H1 (cell line): ENCODE data around the gene PRKCA. TPM values are rescaled to one million over a fixed set of nuclear protein-coding genes. Genes with fewer than 3 reads are reported as not detected.

ENCODE experiments used
- CTCF ChIA-PET: fragments of 300-600 bp; sonication (Branson Sonifier 250); formaldehyde crosslinking; loops from one replicate; lab custom pipeline; 2021; ENCODE audit not compliant: partially characterized antibody; lab: Charles Lee
- POLR2A ChIA-PET: fragments of 300-600 bp; sonication (Branson Sonifier 250); formaldehyde crosslinking; loops from one replicate; lab custom pipeline; 2021; ENCODE audit warnings: inconsistent platforms; ENCODE audit not compliant: partially characterized antibody; lab: Charles Lee
- DNase-seq, 2 experiments: peaks; one replicate each; pipeline versions ENCODE4 v3.0.0 to v3.0.0-alpha.2; 2010 to 2022; ENCODE audit warnings: low spot score in 2 of 2, low read depth in 1 of 2, mixed read lengths in 1 of 2
- FAIRE-seq: peaks from 2 replicates; lab custom pipeline; 2011; peaks lifted over from hg19 to GRCh38; lab: Jason Lieb, UNC
- H2AFZ ChIP-seq: 2 replicates; pipeline ENCODE4 v1.8.1; 2012; ENCODE audit warnings: low read length, inconsistent platforms
- H2AK5ac ChIP-seq: 2 replicates; pipeline ENCODE4 v1.6.1; 2013; ENCODE audit warnings: low read depth, low read length
- H2BK120ac ChIP-seq: replicated peaks from 2 replicates; pipeline ENCODE3; 2013; ENCODE audit warnings: low read depth, low read length, inconsistent platforms
- H2BK12ac ChIP-seq: 2 replicates; pipeline ENCODE4 v1.6.1; 2013; ENCODE audit warnings: low read depth, low read length
- H2BK15ac ChIP-seq: 2 replicates; pipeline ENCODE4 v1.6.1; 2013; ENCODE audit warnings: low read length
- H2BK20ac ChIP-seq: 2 replicates; pipeline ENCODE4 v1.6.1; 2013; ENCODE audit warnings: low read length
- H2BK5ac ChIP-seq: 2 replicates; pipeline ENCODE4 v1.6.1; 2013; ENCODE audit warnings: low read depth, low read length
- H3K14ac ChIP-seq: 2 replicates; pipeline ENCODE4 v1.6.1; 2013; ENCODE audit warnings: inconsistent platforms; ENCODE audit not compliant: insufficient read length
- H3K18ac ChIP-seq: 2 replicates; pipeline ENCODE4 v1.6.1; 2013; ENCODE audit warnings: low read length; ENCODE audit errors: extremely low read depth
- H3K23ac ChIP-seq: 2 replicates; pipeline ENCODE4 v1.6.1; 2013; ENCODE audit warnings: inconsistent platforms; ENCODE audit not compliant: insufficient read length
- H3K23me2 ChIP-seq: 2 replicates; pipeline ENCODE4 v1.6.1; 2013; ENCODE audit warnings: low read depth, low read length
- H3K27ac ChIP-seq: 2 replicates; pipeline ENCODE4 v1.6.1; 2011; ENCODE audit warnings: low read depth, low read length, inconsistent platforms
- H3K27me3 ChIP-seq, 4 experiments: replicated peaks in 1 of 4; 1 replicate in 1 of 4; 2 replicates in 3 of 4; pipeline versions ENCODE4 v1.6.1 to v1.8.1; 2011 to 2013; ENCODE audit warnings: low read length in 3 of 4, mild to moderate bottlenecking in 3 of 4, inconsistent platforms in 2 of 4, mixed read lengths in 2 of 4, moderate library complexity in 1 of 4; ENCODE audit not compliant: control insufficient read depth in 3 of 4, insufficient read depth in 3 of 4; ENCODE audit errors: extremely low read depth in 1 of 4
- H3K36me3 ChIP-seq, 4 experiments: 2 replicates each; pipeline versions ENCODE4 v1.6.1 to v1.8.1; 2011 to 2013; ENCODE audit warnings: mild to moderate bottlenecking in 4 of 4, low read length in 3 of 4, moderate library complexity in 2 of 4, control low read depth in 1 of 4, inconsistent platforms in 1 of 4; ENCODE audit not compliant: insufficient read depth in 4 of 4, control insufficient read depth in 2 of 4
- H3K4ac ChIP-seq: replicated peaks from 2 replicates; pipeline ENCODE3; 2013; ENCODE audit warnings: low read length, low read depth, mixed read lengths, inconsistent platforms; ENCODE audit not compliant: insufficient read length
- H3K4me1 ChIP-seq, 4 experiments: replicated peaks in 1 of 4; 1 replicate in 1 of 4; 2 replicates in 3 of 4; pipeline versions ENCODE4 v1.6.1 to v1.8.1; 2011 to 2013; ENCODE audit warnings: low read length in 3 of 4, inconsistent platforms in 2 of 4, mixed read lengths in 1 of 4; ENCODE audit not compliant: insufficient read depth in 4 of 4, control insufficient read depth in 3 of 4
- H3K4me2 ChIP-seq, 2 experiments: 2 replicates each; pipeline versions ENCODE4 v1.6.1 to v1.8.1; 2011 to 2013; ENCODE audit warnings: low read depth in 2 of 2, low read length in 2 of 2, control low read depth in 1 of 2, inconsistent platforms in 1 of 2, mild to moderate bottlenecking in 1 of 2; ENCODE audit not compliant: insufficient read depth in 1 of 2
- H3K4me3 ChIP-seq, 4 experiments: fragments of 200-600, 300-600 bp in 1 of 4; sonication (generic), shearing (Covaris generic), sonication (Bioruptor Twin) in 1 of 4; 2 replicates each; pipeline versions ENCODE4 v1.5.1 to v1.8.1; 2011 to 2016; ENCODE audit warnings: low read length in 4 of 4, low read depth in 3 of 4, control low read depth in 2 of 4, inconsistent platforms in 2 of 4, mild to moderate bottlenecking in 2 of 4, mixed read lengths in 1 of 4, moderate library complexity in 1 of 4; ENCODE audit not compliant: insufficient read depth in 2 of 4; ENCODE audit errors: extremely low read depth in 1 of 4
- H3K56ac ChIP-seq: replicated peaks from 2 replicates; pipeline ENCODE3; 2013; ENCODE audit warnings: low read depth, mild to moderate bottlenecking, mixed read lengths, low read length, inconsistent platforms; ENCODE audit not compliant: insufficient read length
- H3K79me1 ChIP-seq: 2 replicates; pipeline ENCODE4 v1.6.1; 2013; ENCODE audit warnings: low read depth, low read length, control low read depth
- H3K79me2 ChIP-seq, 2 experiments: 2 replicates each; pipeline versions ENCODE4 v1.6.1 to v1.8.1; 2012 to 2013; ENCODE audit warnings: low read length in 2 of 2, mild to moderate bottlenecking in 2 of 2, inconsistent platforms in 1 of 2; ENCODE audit not compliant: insufficient read depth in 2 of 2, control insufficient read depth in 1 of 2
- H3K9ac ChIP-seq, 4 experiments: replicated peaks in 1 of 4; 1 replicate in 1 of 4; 2 replicates in 3 of 4; pipeline versions ENCODE4 v1.6.1 to v1.8.1; 2011 to 2013; ENCODE audit warnings: low read depth in 3 of 4, low read length in 3 of 4, control low read depth in 2 of 4, mild to moderate bottlenecking in 2 of 4, moderate library complexity in 2 of 4, inconsistent platforms in 1 of 4; ENCODE audit errors: extremely low read depth in 1 of 4
- H3K9me3 ChIP-seq, 2 experiments: 2 replicates each; pipeline versions ENCODE4 v1.6.1 to v1.8.1; 2012 to 2013; ENCODE audit warnings: mild to moderate bottlenecking in 2 of 2, moderate library complexity in 2 of 2, control low read depth in 1 of 2, inconsistent platforms in 1 of 2, low read depth in 1 of 2, low read length in 1 of 2, mixed read lengths in 1 of 2; ENCODE audit not compliant: insufficient read depth in 2 of 2
- H4K20me1 ChIP-seq, 2 experiments: replicated peaks in 1 of 2; 2 replicates each; pipeline versions ENCODE3 to v1.8.1; 2011 to 2013; ENCODE audit warnings: inconsistent platforms in 2 of 2, low read length in 2 of 2, mild to moderate bottlenecking in 1 of 2; ENCODE audit not compliant: insufficient read depth in 2 of 2, control insufficient read depth in 1 of 2
- H4K5ac ChIP-seq: 2 replicates; pipeline ENCODE4 v1.6.1; 2013; ENCODE audit warnings: low read length, low read depth, mixed read lengths, inconsistent platforms; ENCODE audit not compliant: insufficient read length
- H4K8ac ChIP-seq: 2 replicates; pipeline ENCODE4 v1.8.0; 2013; ENCODE audit warnings: mild to moderate bottlenecking, moderate library complexity, low read length, inconsistent platforms; ENCODE audit not compliant: insufficient read depth; ENCODE audit errors: extremely low read depth
- H4K91ac ChIP-seq: replicated peaks from 2 replicates; pipeline ENCODE3; 2013; ENCODE audit warnings: low read length, mixed read lengths, inconsistent platforms; ENCODE audit not compliant: insufficient read length
- CBX8 ChIP-seq: fragments of 300-800, 300-1000 bp; sonication (generic); IDR thresholded peaks from 2 replicates; pipeline ENCODE4 v1.7.1; 2016; ENCODE audit warnings: low read depth, low read length, borderline replicate concordance
- CREB1 ChIP-seq: IDR thresholded peaks from 2 replicates; pipeline ENCODE4 v1.6.1; 2012; ENCODE audit warnings: inconsistent platforms
- GABPA ChIP-seq: IDR thresholded peaks from 2 replicates; pipeline ENCODE4 v1.6.1; 2011; ENCODE audit warnings: mild to moderate bottlenecking, low read length, moderate library complexity, borderline replicate concordance; ENCODE audit not compliant: insufficient read depth
- RAD21 ChIP-seq, 2 experiments: IDR thresholded peaks in 1 of 2; conservative IDR thresholded peaks in 1 of 2; 2 replicates each; pipeline ENCODE4 v1.6.1; 2011; ENCODE audit warnings: low read depth in 2 of 2, low read length in 2 of 2, improper control_type of control experiment in 1 of 2, inconsistent platforms in 1 of 2, mild to moderate bottlenecking in 1 of 2, moderate library complexity in 1 of 2
- SP4 ChIP-seq: IDR thresholded peaks from 2 replicates; pipeline ENCODE4 v1.6.1; 2012; ENCODE audit warnings: low read length, inconsistent platforms
- WGBS, 2 experiments: shearing (Covaris generic) in 1 of 2; methylation state at CpG; one replicate each; pipeline versions ENCODE4 v1.1.6 to v1.1.7; 2013 to 2015; ENCODE audit warnings: low lambda C conversion rate in 2 of 2, mixed read lengths in 2 of 2, inconsistent platforms in 1 of 2, low coverage in 1 of 2, missing lambda C conversion rate in 1 of 2; ENCODE audit not compliant: insufficient replicate concordance in 2 of 2, insufficient coverage in 1 of 2, insufficient read length in 1 of 2; ENCODE audit errors: extremely low coverage in 1 of 2, missing lambda C conversion rate in 1 of 2; 5-methylcytosine and 5-hydroxymethylcytosine counted together
- polyA plus RNA-seq, 7 experiments: library from polyadenylated mRNA; depleted of rRNA in 3 of 7; stranded (reverse) in 5 of 7; unstranded in 2 of 7; fragments of >200 nt in 5 of 7; fragments of 200-250 nt in 2 of 7; gene quantifications; 1 replicate in 5 of 7; 2 replicates in 1 of 7; 4 replicates in 1 of 7; pipeline versions ENCODE4 v1.2.1 to v1.2.3, GENCODE V29; 2011 to 2013; ENCODE audit warnings: missing spikeins in 2 of 7, mixed read lengths in 2 of 7
- total RNA-seq: library from RNA; stranded (reverse); fragmentation: NEBNext Ultra II Directional; extraction: Animal tissue kit (Norgen Biotek cat#: 25700); gene quantifications from 2 replicates; pipeline ENCODE4 v1.2.1, GENCODE V29; 2021
- TF ChIP-seq, protein P1 (sequence below): IDR thresholded peaks from 2 replicates; pipeline ENCODE4 v1.6.1; 2012; ENCODE audit warnings: low read length, inconsistent platforms
- TF ChIP-seq, protein P2 (sequence below): IDR thresholded peaks from 2 replicates; pipeline ENCODE4 v1.6.1; 2011; ENCODE audit warnings: low read length, improper control_type of control experiment

Gene PRKCA
- total and polyA plus RNA-seq, 2 of the 8 experiments (the other 6 are each of a cell fraction or from before 2014, with no cell fraction given): 5.8 to 17.8 TPM

DNA sequence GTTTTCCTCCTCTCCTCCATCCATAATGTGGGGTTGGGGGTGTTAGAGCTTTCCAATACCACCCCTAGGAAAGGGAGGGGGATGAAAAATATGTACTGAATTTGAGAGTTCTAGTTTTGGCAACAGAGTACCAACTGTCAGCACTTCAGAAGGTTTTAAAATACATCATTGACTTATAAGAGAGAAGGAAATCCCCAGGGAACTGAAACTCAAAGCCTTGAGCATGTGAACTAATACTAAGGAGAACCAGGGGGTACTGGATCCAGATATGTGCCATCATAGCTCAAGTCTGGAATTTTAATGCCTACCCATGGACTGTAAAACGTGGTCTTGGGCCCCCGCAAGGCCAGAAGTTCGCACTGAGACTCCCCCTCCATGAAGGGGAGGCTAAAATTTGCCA is 548.3 kb downstream of the PRKCA start:
- H3K79me2 ChIP-seq: no peaks in the 10 kb centered on the region
- H2AFZ ChIP-seq: no peak overlapping the region
- H3K4me3 ChIP-seq: no peak overlapping the region
- ChIA-PET POLR2A (no interaction called here), CTCF (interaction anchor here (0.9 to 2.3 kb wide), 11 partner anchors 9 to 166 kb away, joined by 3 to 9 read pairs (median 4); no protein-coding TSS in a partner anchor)
- H3K36me3 ChIP-seq: no peaks in the 10 kb centered on the region
- TF ChIP-seq GABPA: no peak
- no peak for TF ChIP-seq SP4
- TF ChIP-seq CREB1: no peak
- TF ChIP-seq RAD21 (IDR thresholded peaks at IDR 0.05 in 1 of 2, conservative IDR thresholded peaks at IDR 0.05 in 1 of 2; ENCODE audit: low read depth in 2 of 2, low read length in 2 of 2): no peak
- TF ChIP-seq, protein P1, sequence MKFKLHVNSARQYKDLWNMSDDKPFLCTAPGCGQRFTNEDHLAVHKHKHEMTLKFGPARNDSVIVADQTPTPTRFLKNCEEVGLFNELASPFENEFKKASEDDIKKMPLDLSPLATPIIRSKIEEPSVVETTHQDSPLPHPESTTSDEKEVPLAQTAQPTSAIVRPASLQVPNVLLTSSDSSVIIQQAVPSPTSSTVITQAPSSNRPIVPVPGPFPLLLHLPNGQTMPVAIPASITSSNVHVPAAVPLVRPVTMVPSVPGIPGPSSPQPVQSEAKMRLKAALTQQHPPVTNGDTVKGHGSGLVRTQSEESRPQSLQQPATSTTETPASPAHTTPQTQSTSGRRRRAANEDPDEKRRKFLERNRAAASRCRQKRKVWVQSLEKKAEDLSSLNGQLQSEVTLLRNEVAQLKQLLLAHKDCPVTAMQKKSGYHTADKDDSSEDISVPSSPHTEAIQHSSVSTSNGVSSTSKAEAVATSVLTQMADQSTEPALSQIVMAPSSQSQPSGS: no peak
- TF ChIP-seq, protein P2, sequence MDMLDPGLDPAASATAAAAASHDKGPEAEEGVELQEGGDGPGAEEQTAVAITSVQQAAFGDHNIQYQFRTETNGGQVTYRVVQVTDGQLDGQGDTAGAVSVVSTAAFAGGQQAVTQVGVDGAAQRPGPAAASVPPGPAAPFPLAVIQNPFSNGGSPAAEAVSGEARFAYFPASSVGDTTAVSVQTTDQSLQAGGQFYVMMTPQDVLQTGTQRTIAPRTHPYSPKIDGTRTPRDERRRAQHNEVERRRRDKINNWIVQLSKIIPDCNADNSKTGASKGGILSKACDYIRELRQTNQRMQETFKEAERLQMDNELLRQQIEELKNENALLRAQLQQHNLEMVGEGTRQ: no peak
- TF ChIP-seq CBX8: no peak
- no peaks in the 10 kb centered on the region for H3K27me3 ChIP-seq
- H3K18ac ChIP-seq: no peak overlapping the region
- no peak overlapping the region for H3K9ac ChIP-seq
- H3K14ac ChIP-seq: no peak overlapping the region
- H4K5ac ChIP-seq: no peak overlapping the region
- no peak overlapping the region for H2BK5ac ChIP-seq
- no peak overlapping the region for H3K27ac ChIP-seq
- no peak overlapping the region for H2BK12ac ChIP-seq
- H3K79me1 ChIP-seq: no peaks in the 10 kb centered on the region
- no peak overlapping the region for H4K8ac ChIP-seq
- no peak overlapping the region for H3K4me2 ChIP-seq
- H3K9me3 ChIP-seq: peaks cover 5 to 13% of the 10 kb centered on the region in 2 experiments
- H3K23me2 ChIP-seq: no peaks in the 10 kb centered on the region
- WGBS, 2 experiments: 89% methylated on average over 3 of the region's 3 CpGs; no CpG with 5 or more reads in 1 of the 2 experiments
- no peak overlapping the region for H3K4ac ChIP-seq
- H2BK15ac ChIP-seq: no peak overlapping the region
- no peak overlapping the region for H4K91ac ChIP-seq
- H2AK5ac ChIP-seq: no peak overlapping the region
- no peak overlapping the region for H3K23ac ChIP-seq
- H2BK20ac ChIP-seq: no peak overlapping the region
- no peak overlapping the region for H2BK120ac ChIP-seq
- DNase-seq (no peak), FAIRE-seq (no peak)
- H3K56ac ChIP-seq: no peak overlapping the region
- no peaks in the 10 kb centered on the region for H4K20me1 ChIP-seq
- H3K4me1 ChIP-seq: no peaks in the 10 kb centered on the region
